ENCODE results near the gene ZBTB8B. TPM values are rescaled to one million over a fixed set of nuclear protein-coding genes. Genes with fewer than 3 reads are reported as not detected.

The ZBTB8B gene
- total RNA-seq: 0.02 TPM in 1 of 2 replicates, not detected in the other

- ATAC-seq (ENCODE audit: low read depth) (peak; percentile 73), DNase-seq (peak; percentile 28)
- TF ChIP-seq, protein P1, sequence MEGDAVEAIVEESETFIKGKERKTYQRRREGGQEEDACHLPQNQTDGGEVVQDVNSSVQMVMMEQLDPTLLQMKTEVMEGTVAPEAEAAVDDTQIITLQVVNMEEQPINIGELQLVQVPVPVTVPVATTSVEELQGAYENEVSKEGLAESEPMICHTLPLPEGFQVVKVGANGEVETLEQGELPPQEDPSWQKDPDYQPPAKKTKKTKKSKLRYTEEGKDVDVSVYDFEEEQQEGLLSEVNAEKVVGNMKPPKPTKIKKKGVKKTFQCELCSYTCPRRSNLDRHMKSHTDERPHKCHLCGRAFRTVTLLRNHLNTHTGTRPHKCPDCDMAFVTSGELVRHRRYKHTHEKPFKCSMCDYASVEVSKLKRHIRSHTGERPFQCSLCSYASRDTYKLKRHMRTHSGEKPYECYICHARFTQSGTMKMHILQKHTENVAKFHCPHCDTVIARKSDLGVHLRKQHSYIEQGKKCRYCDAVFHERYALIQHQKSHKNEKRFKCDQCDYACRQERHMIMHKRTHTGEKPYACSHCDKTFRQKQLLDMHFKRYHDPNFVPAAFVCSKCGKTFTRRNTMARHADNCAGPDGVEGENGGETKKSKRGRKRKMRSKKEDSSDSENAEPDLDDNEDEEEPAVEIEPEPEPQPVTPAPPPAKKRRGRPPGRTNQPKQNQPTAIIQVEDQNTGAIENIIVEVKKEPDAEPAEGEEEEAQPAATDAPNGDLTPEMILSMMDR (IDR thresholded peaks at IDR 0.05): no peak
- Mint-ChIP-seq H3K27me3 (peaks cover 39% of the 10 kb centered on the region), H3K36me3 (ENCODE audit: low read depth) (peaks cover 1% of the 10 kb centered on the region), H3K27ac (peak within 1 kb of the TSS; percentile 62), H3K9me3 (no peaks in the 10 kb centered on the region), H3K4me3 (peak within 1 kb of the TSS; percentile 86), H3K4me1 (peaks cover 17% of the 10 kb centered on the region)
- CTCF ChIA-PET: no interaction called here
- POLR2A ChIA-PET: interaction anchor here (0.6 kb wide), 1 partner anchor 26 kb away, joined by 7 read pairs; no protein-coding TSS in a partner anchor
- intact Hi-C loops (cut with micrococcal nuclease): no loop called here
Observed at GRCh38 chr1:32464716-32465577, at the start of gene ZBTB8B. Gene ZBTB8B, plus strand, starts transcription at chr1:32465072. Its CDS starts 5,553 bp downstream, at chr1:32470625.

- Mint-ChIP-seq H3K27me3 (peaks cover 17% of the 10 kb centered on the region), H3K9me3 (no peaks in the 10 kb centered on the region), H3K4me3 (no peak overlapping the region), H3K27ac (no peak overlapping the region), H3K4me1 (peaks cover 6% of the 10 kb centered on the region), H3K36me3 (ENCODE audit: low read depth) (no peaks in the 10 kb centered on the region)
- POLR2A ChIA-PET: no interaction called here
- DNase-seq: no peak
- intact Hi-C loops (cut with micrococcal nuclease): no loop called here
- CTCF ChIA-PET: no interaction called here
- TF ChIP-seq, protein P1 (IDR thresholded peaks at IDR 0.05): no peak
- no peak for ATAC-seq (ENCODE audit: low read depth)
Observed at GRCh38 chr1:32421775-32422174, 43.1 kb upstream of the ZBTB8B start.

- peak overlapping the region; percentile 41 for H3K4me3 Mint-ChIP-seq
- ATAC-seq (ENCODE audit: low read depth): peak; percentile 47
- intact Hi-C loops (cut with micrococcal nuclease): no loop called here
- peaks cover 27% of the 10 kb centered on the region for H3K4me1 Mint-ChIP-seq
- ChIA-PET CTCF (no interaction called here), POLR2A (interaction anchor here (0.9 kb wide), 1 partner anchor 211 kb away, joined by 3 read pairs; no protein-coding TSS in a partner anchor)
- TF ChIP-seq, protein P1 (IDR thresholded peaks at IDR 0.05): no peak
- no peaks in the 10 kb centered on the region for H3K36me3 Mint-ChIP-seq (ENCODE audit: low read depth)
- H3K27me3 Mint-ChIP-seq: peaks cover 23% of the 10 kb centered on the region
- no peak overlapping the region for H3K27ac Mint-ChIP-seq
- no peak for DNase-seq
- H3K9me3 Mint-ChIP-seq: no peaks in the 10 kb centered on the region
Observed at GRCh38 chr1:32426489-32427255, 38.2 kb upstream of the ZBTB8B start.

DNA sequence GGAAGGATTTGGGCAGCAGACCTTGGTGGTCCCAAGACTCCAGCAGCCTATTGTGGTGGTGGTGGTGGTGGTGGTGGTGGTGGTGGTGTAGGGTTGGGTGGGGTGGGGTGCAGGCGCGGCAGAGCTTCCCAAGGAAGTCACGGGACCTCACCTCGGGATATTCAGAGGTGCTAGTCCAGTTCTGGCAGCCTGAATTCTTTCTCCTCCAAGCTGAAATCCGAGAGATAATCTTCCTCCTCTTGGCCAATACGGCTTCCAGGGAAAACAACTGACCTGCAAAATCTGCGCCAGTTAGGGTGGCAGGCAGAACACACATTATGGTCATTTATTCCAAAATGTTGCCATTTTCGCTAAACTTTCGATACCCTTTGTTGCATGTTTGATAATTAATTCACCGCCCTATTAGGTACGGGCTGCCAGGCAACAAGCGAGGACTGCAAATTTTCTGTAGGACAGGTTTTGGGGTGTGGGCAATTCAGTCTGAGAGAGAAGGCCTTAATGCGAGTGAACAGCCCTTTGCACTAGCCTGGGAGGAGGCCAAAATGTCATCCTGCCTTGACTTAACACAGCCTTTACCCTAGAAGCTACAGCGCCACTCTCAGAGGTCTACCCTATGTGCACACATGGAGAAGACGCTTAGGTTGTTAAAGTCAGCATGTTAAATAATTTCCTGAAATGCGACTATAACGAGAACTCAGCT is 37.5 kb upstream of the ZBTB8B start:
- intact Hi-C loops (cut with micrococcal nuclease): no loop called here
- TF ChIP-seq, protein P1 (IDR thresholded peaks at IDR 0.05): no peak
- Mint-ChIP-seq H3K27me3 (peaks cover 20% of the 10 kb centered on the region), H3K4me3 (no peak overlapping the region), H3K9me3 (no peaks in the 10 kb centered on the region), H3K36me3 (ENCODE audit: low read depth) (no peaks in the 10 kb centered on the region), H3K4me1 (peaks cover 34% of the 10 kb centered on the region), H3K27ac (no peak overlapping the region)
- no peak for DNase-seq
- ATAC-seq (ENCODE audit: low read depth): no peak
- CTCF ChIA-PET: no interaction called here
- POLR2A ChIA-PET: no interaction called here

Measured in activated B cell treated with CpG ODN at 0.5 μM for 24 hours (primary cell).